GM20431 (cell line): ENCODE measurements around the gene NTM.

Source experiments
- in situ Hi-C: fragments of 300-500 bp; cut with MseI, MboI; formaldehyde crosslinking; loops from one replicate; pipeline ENCODE4 v1.15.0; 2020; ENCODE audit warnings: low sequenced_read_pairs; ENCODE audit not compliant: unreplicated experiment

The NTM gene

GRCh38 chr11:131690776-131691175 is 320.4 kb downstream of the NTM start:
- in situ Hi-C loops, result no loop called here

DNA sequence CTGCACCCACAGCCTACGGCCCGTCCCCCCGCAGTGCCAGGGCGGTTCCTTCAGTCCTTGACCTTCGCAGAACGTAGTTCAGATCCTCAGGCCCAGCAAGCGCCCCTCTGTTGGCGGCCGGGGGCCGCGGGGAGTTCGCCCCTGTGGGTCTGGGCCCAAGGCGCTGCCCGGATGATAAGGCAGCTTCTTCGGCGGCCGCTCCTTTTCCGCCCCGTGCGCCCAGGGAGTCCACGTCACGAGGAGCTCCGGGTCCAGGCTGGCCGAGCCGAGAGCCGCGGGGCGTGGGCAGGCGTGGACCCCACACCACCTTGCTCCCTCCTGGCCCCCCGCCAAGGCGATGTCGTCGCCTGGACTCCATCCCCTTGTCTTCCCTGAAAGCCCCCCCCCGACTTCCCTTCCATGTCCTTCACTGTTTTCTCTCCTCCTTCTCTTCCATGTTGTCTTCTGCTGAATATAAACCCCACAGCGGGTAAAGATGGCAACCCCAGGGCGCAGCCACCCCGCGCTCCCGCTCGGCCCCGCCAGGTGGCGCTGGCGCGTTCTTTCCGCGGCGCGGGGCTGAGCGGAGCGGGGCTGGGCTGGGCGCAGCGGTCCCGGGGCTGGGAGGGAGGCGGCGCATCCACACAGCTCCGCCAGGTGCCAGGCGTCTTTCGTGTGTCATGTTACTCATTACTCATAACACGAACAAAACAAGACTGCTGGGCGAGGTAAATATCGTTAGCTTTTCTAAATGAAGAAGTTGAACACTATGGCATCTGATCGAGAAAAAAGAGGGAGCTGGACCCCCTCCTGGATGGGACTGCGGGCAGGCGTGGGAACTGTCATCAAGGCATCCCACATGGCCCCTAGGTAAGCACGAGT is 321.0 kb downstream of the NTM start:
- in situ Hi-C loops, result no loop called here

DNA sequence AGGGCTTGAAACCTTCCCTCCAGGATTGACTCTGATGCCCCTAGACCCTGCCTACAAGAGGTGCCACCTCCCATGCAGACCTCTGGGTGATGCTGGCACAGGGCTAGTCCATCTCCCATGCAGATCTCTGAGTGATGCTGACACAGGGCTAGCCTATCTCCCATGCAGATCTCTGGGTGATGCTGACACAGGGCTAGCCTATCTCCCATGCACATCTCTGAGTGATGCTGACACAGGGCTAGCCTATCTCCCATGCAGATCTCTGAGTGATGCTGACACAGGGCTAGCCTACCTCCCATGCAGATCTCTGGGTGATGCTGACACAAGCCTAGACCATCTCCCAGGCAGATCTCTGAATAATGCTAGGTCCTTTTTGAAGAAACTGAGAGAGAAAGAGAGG is 321.7 kb downstream of the NTM start:
- in situ Hi-C loops, result no loop called here

DNA sequence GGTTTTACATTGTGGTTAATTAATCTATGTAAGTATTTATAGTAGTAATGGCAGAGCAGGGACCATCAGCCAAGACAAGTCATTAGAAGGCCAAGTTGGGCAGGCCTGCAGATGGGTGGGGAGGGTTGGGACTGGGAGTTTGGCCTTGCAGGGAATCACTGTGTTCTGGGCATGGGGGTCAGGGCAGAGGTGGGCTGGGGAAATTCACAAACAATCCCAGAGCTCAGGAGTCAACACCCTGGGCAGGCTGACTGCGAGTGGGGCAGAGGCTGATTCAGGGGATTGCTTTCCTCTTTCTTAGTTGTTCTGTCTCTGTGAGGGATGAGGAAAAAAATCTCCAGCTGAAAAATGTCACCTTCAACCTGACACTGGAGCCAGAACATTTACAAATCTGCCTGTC is 322.5 kb downstream of the NTM start:
- in situ Hi-C loops, result no loop called here

DNA sequence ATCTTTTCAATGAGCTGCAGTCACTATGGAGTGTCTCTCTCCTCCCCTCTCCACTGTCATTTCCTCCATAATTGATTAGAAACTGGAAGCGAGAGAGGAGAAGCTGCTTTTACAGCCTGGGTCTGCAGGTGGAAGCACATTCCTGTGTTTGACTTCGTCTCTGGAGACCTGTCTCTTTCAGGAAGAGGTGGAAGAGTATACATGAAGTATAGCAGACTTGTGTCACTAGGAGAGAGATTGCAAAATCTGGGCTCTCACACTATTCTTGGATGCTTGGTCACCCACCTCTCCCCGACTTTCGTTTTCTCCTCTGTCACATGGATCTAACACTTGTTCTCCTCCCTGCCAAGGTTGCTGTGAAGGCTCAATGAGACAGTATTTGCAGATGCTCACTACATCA is 323.3 kb downstream of the NTM start:
- in situ Hi-C loops, result no loop called here

GRCh38 chr11:131694526-131695424 is 324.4 kb downstream of the NTM start:
- in situ Hi-C loops, result no loop called here

- in situ Hi-C loops, result no loop called here
Measured at GRCh38 chr11:131695889-131696429, 325.5 kb downstream of the NTM start.

- in situ Hi-C loops, result no loop called here
Measured at GRCh38 chr11:131696690-131697089, 326.3 kb downstream of the NTM start.

GRCh38 chr11:131703311-131703710 is 332.9 kb downstream of the NTM start:
- in situ Hi-C loops, result no loop called here

GRCh38 chr11:131704682-131705081 is 334.3 kb downstream of the NTM start:
- in situ Hi-C loops, result no loop called here

GRCh38 chr11:131710511-131710910 is 340.1 kb downstream of the NTM start:
- in situ Hi-C loops, result no loop called here

DNA sequence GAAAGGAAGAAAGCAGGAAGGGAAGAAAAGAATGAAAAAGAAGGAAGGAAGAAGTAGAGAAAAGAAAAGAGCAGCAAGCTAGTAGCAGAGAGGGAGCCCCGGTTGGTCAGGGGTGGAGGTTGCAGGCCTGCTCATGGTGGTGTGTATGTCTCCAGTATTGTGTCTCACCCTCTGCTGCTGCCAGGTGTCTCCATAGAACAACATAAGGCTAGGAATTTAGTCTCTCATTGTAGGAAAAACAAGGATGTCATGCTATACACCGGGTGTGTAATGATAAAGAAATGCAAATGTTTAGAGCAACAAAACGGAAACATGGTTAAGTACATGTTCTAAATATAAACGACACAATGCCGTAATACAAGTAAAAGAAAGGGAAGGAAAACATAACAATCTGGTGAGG is 342.5 kb downstream of the NTM start:
- in situ Hi-C loops, result no loop called here

DNA sequence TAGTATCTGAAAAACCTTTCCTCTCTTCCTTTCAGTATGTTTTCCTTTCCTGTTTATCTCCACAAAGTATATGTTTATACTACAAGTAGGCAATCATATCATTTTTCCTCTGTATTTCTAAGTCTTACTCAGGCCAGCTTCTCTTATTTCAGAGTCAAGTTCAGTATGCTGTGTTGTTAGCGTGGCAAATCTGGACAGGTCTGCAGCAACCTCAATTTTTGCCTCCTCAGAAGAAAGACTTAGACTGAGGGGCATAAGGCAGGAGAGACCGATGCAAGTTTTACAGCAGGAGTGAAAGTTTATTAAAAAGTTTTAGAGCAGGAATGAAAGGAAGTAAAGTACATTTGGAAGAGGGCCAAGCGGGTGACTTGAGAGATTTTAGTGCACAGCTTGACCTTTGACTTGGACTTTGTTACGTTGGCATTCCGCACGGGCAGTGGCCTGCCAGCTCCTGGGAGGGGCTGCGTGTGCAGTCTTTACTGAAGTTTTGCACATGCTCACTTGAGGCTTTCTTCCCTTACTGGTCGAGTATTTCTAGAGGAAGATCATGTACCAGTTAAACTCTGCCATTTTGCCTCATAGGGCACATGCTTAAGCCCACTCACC is 343.2 kb downstream of the NTM start:
- in situ Hi-C loops, result no loop called here

- in situ Hi-C loops, result no loop called here
Measured at GRCh38 chr11:131717616-131718015, 347.2 kb downstream of the NTM start.

GRCh38 chr11:131723088-131723487 is 352.7 kb downstream of the NTM start:
- in situ Hi-C loops, result no loop called here

DNA sequence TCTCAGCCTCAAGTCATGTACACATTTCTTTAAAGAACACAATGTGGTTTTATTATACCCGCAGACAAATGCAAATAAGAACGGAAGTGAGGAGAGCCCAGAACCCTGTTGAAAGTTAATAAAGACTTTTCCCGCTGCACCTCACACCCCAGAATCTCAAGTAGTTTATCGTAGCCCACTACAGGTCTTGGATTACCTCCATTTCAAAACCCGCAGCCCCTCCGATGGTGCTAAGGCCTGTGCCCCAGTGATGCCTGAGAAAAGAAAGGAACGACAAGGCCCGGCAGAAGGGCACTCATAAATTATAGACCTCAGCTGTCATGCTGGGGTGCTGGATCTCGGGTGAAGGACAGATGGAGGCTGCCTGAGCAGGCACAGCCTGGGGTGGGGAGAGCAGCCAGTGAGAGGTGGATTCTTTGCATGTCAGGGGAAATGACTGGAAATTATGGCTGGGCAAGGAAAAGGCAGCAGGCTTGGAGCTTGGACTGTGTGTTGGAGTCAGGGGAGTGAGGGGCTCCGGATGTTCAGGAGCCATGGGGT is 354.1 kb downstream of the NTM start:
- in situ Hi-C loops, result no loop called here

DNA sequence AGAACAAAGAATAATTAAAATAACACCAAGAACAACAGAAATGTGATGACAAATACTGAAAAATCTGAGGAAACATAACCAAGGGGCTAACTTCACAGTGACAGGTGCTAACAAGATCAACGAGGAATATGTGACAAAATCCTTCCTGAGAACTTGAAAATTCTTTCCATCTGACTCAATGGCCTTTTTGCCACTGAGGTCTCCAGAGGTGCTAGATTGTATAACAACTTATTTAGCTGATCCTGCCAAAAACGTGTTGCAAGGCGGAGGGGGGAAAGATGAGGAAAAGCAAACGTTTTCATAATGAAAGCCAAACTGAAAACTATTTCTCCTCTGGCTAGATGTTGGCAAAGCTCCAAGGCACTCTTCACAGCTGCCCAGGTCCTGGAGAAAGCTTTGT is 364.5 kb downstream of the NTM start:
- in situ Hi-C loops, result no loop called here

DNA sequence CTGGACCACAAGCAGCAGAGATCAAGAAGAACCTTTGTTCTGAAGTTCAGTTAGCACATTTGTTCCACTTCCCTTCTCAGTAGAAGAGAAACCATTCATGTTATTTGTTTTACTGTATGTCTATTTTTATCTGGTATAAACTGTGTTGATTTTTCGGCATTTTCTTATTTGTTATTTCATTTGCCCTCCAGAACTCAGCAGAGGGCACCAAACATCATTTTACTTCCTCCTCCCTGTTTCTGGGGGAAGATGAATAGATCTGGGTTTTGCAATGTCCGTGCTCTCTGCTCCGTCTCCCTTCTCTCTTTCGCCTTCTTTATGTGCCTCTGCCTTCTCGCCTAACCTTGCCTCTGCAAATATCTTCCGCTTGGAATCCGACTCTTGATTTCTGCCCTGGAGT is 366.9 kb downstream of the NTM start:
- in situ Hi-C loops, result no loop called here

- in situ Hi-C loops, result no loop called here
Measured at GRCh38 chr11:131739243-131739882, 368.9 kb downstream of the NTM start.

DNA sequence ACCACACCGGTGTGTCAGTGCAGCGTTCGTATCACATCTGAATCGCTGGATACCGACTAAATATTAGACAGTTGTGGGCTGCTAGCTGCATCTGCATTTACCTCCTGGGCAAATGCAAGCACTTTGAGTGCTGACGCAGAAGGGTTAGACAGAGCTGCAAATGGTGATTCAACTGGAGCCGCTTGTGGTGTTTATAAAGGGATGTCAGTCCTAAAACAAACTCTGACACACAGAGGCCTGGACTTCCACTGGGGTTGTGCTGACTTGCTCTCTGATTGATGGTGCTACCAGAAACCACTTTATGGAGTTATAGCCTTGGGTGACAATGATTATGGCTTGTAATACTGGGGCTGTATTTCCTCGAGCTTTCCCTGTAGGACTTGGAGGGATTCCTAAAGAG is 374.4 kb downstream of the NTM start:
- in situ Hi-C loops, result no loop called here
